GM10248 (cell line): ENCODE results near the gene TFAP2C.

Source experiments
- CTCF ChIA-PET: fragments of 300-600 bp; sonication (Branson Sonifier 250); formaldehyde crosslinking; extraction: SDS; loops from one replicate; lab custom pipeline; 2021; ENCODE audit warnings: antibody characterized with exemption; lab: Yijun Ruan, JAX
- POLR2A ChIA-PET: fragments of 350-650 bp; sonication (Branson Sonifier 250); formaldehyde crosslinking; extraction: SDS; loops from one replicate; lab custom pipeline; 2020; ENCODE audit warnings: antibody characterized with exemption; lab: Yijun Ruan, JAX
- DNase-seq: peaks from one replicate; pipeline ENCODE4 v3.0.0; 2012; ENCODE audit errors: extremely low spot score
- TF ChIP-seq, protein P1 (sequence below): IDR thresholded peaks from 2 replicates; pipeline ENCODE4 v1.5.1; 2012; ENCODE audit warnings: mild to moderate bottlenecking, low read depth; ENCODE audit errors: extremely low read depth, missing control alignments, control extremely low read depth

The TFAP2C gene

DNA sequence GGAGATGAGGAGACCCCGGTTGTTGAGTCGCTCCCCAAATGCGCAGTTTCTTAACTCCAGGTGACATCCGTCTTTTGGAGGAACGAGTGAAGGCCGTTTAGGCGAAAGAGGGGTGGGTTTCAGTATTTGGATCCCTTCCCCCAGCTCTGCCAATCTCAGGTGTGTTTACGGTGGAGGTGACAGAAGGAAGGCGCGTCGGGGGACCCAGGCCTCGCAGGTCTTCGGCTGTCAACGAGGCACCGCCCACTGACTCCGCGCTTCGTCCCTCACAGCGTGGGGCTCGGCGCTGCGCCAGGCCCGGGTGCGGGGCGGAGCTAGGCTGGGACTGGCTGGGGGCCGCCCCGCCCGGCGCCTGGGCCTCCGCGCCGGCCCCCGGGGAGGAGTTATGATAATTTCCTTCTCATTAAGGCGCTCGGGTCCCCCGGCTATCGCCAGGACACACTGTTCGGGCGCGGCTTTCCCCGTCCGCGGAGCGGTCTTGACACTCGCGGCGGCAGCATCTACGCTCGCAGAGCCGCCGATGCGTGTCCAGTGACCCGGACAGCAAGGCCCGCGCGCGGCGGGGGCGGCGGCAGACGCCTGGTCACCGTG is at the start of gene TFAP2C:
Gene TFAP2C, plus strand, starts transcription at position 434 of the 591 bp plus-strand sequence. CDS start 239 bp downstream, outside the sequence.
- ChIA-PET POLR2A (no interaction called here), CTCF (no interaction called here)
- DNase-seq, result peak; percentile 45
- TF ChIP-seq, protein P1, sequence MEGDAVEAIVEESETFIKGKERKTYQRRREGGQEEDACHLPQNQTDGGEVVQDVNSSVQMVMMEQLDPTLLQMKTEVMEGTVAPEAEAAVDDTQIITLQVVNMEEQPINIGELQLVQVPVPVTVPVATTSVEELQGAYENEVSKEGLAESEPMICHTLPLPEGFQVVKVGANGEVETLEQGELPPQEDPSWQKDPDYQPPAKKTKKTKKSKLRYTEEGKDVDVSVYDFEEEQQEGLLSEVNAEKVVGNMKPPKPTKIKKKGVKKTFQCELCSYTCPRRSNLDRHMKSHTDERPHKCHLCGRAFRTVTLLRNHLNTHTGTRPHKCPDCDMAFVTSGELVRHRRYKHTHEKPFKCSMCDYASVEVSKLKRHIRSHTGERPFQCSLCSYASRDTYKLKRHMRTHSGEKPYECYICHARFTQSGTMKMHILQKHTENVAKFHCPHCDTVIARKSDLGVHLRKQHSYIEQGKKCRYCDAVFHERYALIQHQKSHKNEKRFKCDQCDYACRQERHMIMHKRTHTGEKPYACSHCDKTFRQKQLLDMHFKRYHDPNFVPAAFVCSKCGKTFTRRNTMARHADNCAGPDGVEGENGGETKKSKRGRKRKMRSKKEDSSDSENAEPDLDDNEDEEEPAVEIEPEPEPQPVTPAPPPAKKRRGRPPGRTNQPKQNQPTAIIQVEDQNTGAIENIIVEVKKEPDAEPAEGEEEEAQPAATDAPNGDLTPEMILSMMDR, result no peak

DNA sequence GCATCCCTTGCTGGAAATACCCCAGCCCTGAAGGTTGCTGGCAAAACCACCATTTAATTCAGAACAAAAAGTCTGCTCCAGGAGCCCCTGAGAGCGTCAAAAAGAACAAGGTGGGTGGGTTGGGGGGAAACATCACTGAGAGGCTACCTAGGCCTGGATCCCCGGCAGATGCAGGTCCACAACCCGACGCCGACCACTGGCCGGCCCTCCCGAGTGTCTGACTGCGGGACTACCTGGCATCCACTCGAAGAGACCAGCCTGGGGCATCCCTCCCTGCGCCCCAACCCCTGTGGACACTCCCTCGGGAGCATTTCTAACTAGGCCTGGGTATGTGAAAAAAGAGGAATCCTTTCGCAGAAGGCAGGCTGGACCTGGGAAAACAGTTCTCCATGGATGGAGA is 48.9 kb upstream of the TFAP2C start:
- DNase-seq, result no peak
- TF ChIP-seq, protein P1, result no peak
- CTCF ChIA-PET, result no interaction called here
- POLR2A ChIA-PET, result no interaction called here

DNA sequence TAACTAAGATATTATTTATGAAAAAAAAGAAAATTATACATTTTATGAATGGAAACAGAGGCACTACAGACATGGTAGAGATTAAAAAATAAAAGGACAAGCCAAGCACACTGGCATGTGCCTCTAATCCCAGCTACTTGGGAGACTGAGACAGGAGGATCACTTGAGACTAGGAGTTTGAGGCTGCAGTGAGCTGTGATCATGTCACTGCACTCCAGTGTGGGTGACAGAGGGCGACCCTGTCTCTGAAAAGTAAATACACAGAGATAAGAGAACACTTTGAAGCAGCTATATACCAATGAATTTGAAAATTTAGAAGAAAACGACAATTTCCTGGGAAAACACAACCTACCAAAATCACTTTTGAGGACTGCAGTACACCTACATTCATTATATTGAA is 47.4 kb upstream of the TFAP2C start:
- POLR2A ChIA-PET, result no interaction called here
- CTCF ChIA-PET, result no interaction called here
- TF ChIP-seq, protein P1, result no peak
- no peak for DNase-seq

DNA sequence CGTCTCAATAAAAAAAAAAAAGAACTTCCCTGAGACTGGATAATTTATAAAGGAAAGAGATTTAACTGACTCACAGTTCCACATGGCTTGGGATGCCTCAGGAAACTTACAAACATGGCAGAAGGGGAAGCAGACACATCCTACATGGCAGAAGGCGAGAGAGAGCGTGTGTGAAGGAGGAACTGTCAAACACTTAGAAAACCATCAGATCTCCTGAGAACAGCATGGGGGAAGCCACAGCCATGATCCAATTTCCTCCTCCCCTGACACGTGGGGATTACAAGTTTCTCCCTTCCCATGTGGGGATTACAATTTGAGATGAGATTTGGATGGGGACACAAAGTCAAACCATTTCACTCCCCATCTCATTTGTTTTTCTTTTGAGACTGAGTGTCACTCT is 46.6 kb upstream of the TFAP2C start:
- TF ChIP-seq, protein P1, result no peak
- DNase-seq, result no peak
- POLR2A ChIA-PET, result no interaction called here
- CTCF ChIA-PET, result no interaction called here

DNA sequence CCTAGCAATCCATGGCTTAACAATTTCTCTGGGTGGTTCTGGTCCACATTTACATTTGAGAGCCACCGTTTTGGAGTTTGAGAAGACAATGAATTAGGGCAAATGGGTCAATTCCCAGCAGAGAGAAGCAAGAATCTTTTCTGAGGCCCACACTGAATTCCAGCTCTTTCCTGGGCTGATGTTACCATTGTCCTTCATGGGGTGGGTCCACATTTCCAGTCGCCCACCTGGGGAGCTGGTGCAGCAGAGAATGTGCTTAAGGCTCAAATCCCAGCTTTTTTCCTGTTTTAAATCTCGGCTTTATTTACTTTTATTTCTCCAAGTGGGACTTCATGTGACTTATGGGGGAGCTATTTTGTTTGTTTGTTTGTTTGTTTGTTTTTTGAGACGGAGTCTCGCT is 44.2 kb upstream of the TFAP2C start:
- CTCF ChIA-PET, result no interaction called here
- DNase-seq, result no peak
- POLR2A ChIA-PET, result no interaction called here
- TF ChIP-seq, protein P1, result no peak

DNA sequence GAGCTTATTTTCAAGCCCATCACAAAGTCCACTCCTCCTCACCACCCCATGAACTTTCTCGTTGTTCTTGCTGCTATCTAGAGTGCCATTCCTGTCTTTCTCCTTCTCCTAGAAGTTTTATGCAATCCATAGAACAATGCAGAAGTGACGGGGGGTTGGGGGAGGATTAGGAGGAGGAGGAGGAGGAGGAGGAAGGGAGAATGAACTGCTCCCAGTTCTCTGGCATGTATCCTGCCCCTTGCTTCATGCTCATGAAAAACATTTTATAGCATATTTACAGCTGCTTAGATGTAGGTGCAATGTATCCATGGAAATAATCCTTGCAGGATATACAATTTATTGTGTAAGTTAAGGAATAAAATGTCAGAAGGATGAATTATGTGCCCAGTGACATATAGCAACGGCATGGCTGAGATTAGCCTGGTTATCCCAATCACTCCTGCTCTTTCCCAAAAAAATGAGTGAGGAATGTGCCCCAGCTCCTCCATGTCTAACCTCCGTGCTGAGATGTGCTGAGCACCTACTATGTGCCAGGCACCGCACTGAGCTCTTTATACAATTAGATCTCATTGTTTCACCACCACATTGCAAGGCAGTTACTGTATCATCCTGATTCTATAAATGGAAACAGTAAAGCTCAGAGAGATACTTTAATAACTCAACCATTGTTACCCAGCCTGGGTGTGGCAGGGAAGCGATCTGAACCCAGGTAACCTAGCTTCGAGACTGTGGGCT is 41.6 kb upstream of the TFAP2C start:
- CTCF ChIA-PET, result interaction anchor here (1.5 kb wide), 1 partner anchor 8 kb away, joined by 6 read pairs; no protein-coding TSS in a partner anchor
- TF ChIP-seq, protein P1, result no peak
- no peak for DNase-seq
- POLR2A ChIA-PET, result no interaction called here
